Measurements from ENCODE around the gene EBF4. TPM values are rescaled to one million over a fixed set of nuclear protein-coding genes. Genes with fewer than 3 reads are reported as not detected.

Gene EBF4
- total RNA-seq, 2 experiments from 2014 or later, result 1.5 to 4.4 TPM

- no peak overlapping the region for H2AFZ ChIP-seq (ENCODE audit: low read length)
These were observed 107.3 kb downstream of the EBF4 start for GRCh38 chr20:2799688-2800520.

GRCh38 chr20:2800521-2801285 lies 108.1 kb downstream of the EBF4 start, which contains the start of gene CPXM1:
TSS of gene CPXM1 (minus strand) at chr20:2800627. CDS start at chr20:2800572, 55 bp downstream.
- H4K20me1 ChIP-seq (ENCODE audit: insufficient read depth, low read length), result no peaks in the 10 kb centered on the region; the same call in 1 of the 2 replicates
- no peaks in the 10 kb centered on the region for H3K36me3 ChIP-seq (ENCODE audit: insufficient read depth, low read length)
- no peaks in the 10 kb centered on the region for H3K9me3 ChIP-seq (ENCODE audit: low read length)
- no peak for TF ChIP-seq EZH2phosphoT487 (IDR thresholded peaks at IDR 0.05; ENCODE audit: borderline replicate concordance, low read depth, low read length)
- TF ChIP-seq CTCF (conservative IDR thresholded peaks at IDR 0.05; ENCODE audit: low read length), result no peak
- no peak within 1 kb of the TSS for H3K4me2 ChIP-seq (ENCODE audit: low read length)
- POLR2A ChIA-PET, result interaction anchor here (0.5 kb wide), 1 partner anchor 16 kb away, joined by 3 read pairs; no protein-coding TSS in a partner anchor
- no peaks in the 10 kb centered on the region for H3K9me2 ChIP-seq (ENCODE audit: insufficient read depth, low read length)
- H3K4me3 ChIP-seq (ENCODE audit: low read depth, low read length, poor library complexity, severe bottlenecking), result no peak within 1 kb of the TSS
- H3K27ac ChIP-seq (ENCODE audit: low read depth, low read length, poor library complexity, severe bottlenecking), result no peak within 1 kb of the TSS
- H2AFZ ChIP-seq (ENCODE audit: low read length), result no peak within 1 kb of the TSS
- DNase-seq (ENCODE audit: low spot score), result no peak
- no peaks in the 10 kb centered on the region for H3K79me2 ChIP-seq (ENCODE audit: insufficient read depth, low read depth, low read length)
- H3K4me1 ChIP-seq (ENCODE audit: insufficient read depth, low read length, poor library complexity, severe bottlenecking), result no peaks in the 10 kb centered on the region
- intact Hi-C loops (cut with micrococcal nuclease; ENCODE audit: unreplicated experiment), result no loop called here
- CTCF ChIA-PET (ENCODE audit: unreplicated experiment), result no interaction called here
- BruUV-seq (replicated peaks), result no TSS peak

More at GRCh38 chr20:2799688-2800520, 107.3 kb downstream of the EBF4 start:
- no peaks in the 10 kb centered on the region for H3K9me3 ChIP-seq (ENCODE audit: low read length)
- no peak for DNase-seq (ENCODE audit: low spot score)
- no peaks in the 10 kb centered on the region for H3K4me1 ChIP-seq (ENCODE audit: insufficient read depth, low read length, poor library complexity, severe bottlenecking)
- TF ChIP-seq CTCF (conservative IDR thresholded peaks at IDR 0.05; ENCODE audit: low read length), result no peak
- no peak for TF ChIP-seq EZH2phosphoT487 (IDR thresholded peaks at IDR 0.05; ENCODE audit: borderline replicate concordance, low read depth, low read length)
- H3K4me2 ChIP-seq (ENCODE audit: low read length), result no peak overlapping the region
- H3K9me2 ChIP-seq (ENCODE audit: insufficient read depth, low read length), result no peaks in the 10 kb centered on the region
- no peaks in the 10 kb centered on the region for H3K79me2 ChIP-seq (ENCODE audit: insufficient read depth, low read depth, low read length)
- no peaks in the 10 kb centered on the region for H3K36me3 ChIP-seq (ENCODE audit: insufficient read depth, low read length)
- no peak overlapping the region for H3K27ac ChIP-seq (ENCODE audit: low read depth, low read length, poor library complexity, severe bottlenecking)
- no peaks in the 10 kb centered on the region; the same call in 1 of the 2 replicates for H4K20me1 ChIP-seq (ENCODE audit: insufficient read depth, low read length)
- ChIA-PET POLR2A (interaction anchor here (1.4 kb wide), 1 partner anchor 9 kb away, joined by 5 read pairs; no protein-coding TSS in a partner anchor), CTCF (ENCODE audit: unreplicated experiment) (no interaction called here)
- no peak overlapping the region for H3K4me3 ChIP-seq (ENCODE audit: low read depth, low read length, poor library complexity, severe bottlenecking)
- intact Hi-C loops (cut with micrococcal nuclease; ENCODE audit: unreplicated experiment), result no loop called here
- BruUV-seq (replicated peaks), result no TSS peak
